Hematopoietic multipotent progenitor cell treated with erythropoietin and hydrocortisone succinate and interleukin-3 and kit ligand, for 8 days (in vitro differentiated cells): ENCODE results near the gene SPX.

ENCODE experiments used
- DNase-seq: peaks from one replicate; pipeline ENCODE4 v3.0.0-alpha.2; 2015

SPX gene

GRCh38 chr12:21539797-21540196, 13.7 kb downstream of the SPX start:
- no peak for DNase-seq

- DNase-seq = no peak
Observed at GRCh38 chr12:21541773-21542172, 15.7 kb downstream of the SPX start.

- peak; percentile 12 for DNase-seq
Observed at GRCh38 chr12:21542403-21542802, 16.3 kb downstream of the SPX start.

DNA sequence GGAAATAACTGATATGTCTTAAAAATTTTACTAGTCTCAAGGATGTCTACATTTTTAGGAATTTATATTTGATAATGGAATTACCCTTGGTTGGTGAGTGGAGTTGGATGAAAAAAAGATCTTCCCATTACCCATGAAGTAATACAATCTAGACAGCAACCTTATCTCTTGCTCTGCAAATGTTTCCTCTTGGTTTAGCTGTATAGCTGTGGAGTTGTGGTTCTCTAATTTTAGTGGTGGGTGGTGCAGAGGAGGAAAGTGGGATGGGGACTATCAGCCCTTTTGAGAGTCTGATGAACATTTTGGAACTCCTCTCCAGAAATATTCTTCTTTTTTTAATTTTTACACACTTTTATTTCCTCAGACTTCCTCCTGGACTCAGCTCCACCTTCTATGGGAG, 17.1 kb downstream of the SPX start:
- peak; percentile 37 for DNase-seq

GRCh38 chr12:21545557-21545956, 19.5 kb downstream of the SPX start:
- DNase-seq = no peak

- no peak for DNase-seq
Observed at GRCh38 chr12:21546716-21547115, 20.6 kb downstream of the SPX start.

DNA sequence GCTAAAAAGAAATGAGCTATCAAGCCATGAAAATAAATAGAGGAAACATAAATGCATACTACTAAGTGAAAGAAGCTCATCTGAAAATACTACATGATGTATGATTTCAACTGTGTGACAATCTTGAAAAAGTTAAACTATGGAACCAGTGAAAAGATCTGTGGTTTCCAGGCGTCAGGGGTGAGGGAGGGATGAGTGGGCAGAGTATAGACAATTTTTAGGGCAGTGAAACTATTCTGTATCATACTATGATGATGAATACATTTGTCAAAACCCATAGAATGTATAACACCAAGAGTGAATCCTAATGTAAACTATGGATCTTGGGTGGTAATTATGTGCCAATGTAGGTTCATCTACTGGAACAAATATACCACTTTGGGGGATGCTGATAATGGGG, 21.3 kb downstream of the SPX start:
- no peak for DNase-seq

- DNase-seq = no peak
Observed at GRCh38 chr12:21551841-21552465, 25.9 kb downstream of the SPX start.

- no peak for DNase-seq
Observed at GRCh38 chr12:21552635-21553328, 26.7 kb downstream of the SPX start.

DNA sequence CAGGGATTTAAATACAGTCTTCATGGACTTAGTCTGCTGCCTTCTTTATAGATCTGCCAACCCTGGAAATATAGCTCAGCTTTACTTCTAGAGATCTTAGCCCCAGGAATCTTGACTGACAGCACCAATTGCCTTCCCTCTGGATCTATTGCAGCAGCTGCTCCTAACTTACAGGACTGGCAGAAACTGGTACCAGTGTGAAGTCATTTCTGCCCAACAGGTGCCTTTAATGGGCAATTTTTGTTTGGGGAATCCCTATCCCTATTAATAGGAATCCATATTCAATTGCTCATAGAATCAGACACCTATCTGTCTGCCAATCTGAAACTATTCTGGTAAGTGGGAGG, 27.2 kb downstream of the SPX start:
- DNase-seq = no peak

DNA sequence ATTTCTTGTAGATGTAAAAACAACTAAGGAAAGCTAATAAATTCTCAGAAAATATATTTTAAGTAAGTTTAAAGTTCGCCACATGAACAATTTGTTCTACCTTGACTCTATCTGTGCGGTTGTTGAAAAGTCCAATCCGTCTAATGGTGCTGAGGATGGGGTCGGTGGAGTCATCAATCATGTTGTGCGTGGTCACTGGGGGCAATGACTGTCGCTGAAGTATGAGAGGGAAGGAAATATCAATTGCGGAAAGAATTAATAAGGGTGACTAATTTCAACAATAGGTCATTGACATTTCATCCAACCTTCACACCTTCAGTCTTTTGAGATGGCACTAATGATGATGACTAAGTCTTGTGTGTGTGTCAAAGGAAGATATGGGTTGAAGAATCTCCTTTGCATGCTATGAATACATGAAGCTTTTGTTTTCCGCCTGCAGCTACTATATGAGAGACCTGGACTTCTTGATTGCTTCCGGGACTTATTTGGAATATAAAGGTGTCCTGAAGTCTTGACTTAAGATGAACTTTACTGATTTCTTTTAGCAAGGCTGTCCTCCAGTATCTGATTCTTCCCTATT, 32.1 kb downstream of the SPX start:
- no peak for DNase-seq

DNA sequence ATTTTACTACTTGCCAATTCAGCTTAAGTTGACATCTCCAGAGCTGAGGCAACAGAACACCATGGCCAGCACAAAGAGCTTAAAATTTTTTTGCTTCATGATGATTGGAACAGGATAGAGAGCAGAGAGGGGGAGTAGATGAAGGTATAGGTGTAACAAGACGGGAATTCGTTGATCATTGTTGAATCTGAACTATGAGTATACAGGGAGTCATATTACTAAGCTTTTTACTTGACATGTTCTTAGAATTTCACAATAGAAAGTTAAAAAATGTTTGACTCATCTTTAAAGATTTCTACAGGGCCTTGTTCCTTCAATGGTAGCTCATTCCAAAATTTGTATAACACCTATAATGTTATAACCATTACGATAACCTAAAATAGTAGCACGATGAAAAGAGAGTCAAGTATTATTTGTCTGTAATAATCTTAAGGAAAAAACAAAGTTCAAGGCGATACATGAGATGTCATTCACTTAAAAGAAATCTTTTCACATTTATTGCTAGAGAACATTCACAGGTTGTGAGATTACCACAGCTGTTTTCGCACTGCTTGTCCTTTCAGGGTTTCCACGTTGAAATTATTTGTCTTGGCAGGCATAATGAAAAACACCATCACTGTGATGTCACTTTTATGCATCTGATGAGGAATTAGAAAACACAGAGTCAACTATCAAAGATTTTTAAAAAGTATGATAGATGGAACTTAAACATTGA, 33.9 kb downstream of the SPX start:
- no peak for DNase-seq

DNA sequence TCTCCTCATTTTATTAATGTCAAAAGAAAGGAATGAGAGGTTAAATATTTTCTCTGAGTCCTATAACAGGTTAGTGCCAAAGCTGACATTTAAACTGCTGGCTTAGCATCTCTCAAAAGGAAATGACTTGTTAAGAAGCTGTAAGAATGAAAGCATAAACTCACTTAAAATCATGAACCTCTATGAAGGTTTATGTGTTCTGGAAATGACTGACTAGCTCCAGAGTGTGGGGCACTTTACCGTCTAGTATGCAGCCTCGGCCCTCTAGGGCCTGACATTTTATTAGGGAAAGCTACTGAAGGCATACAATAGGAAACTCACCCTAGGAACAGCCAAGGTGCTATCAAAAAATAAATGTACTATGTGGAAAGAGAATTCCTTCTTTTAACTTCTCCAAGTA, 35.1 kb downstream of the SPX start:
- DNase-seq = no peak

DNA sequence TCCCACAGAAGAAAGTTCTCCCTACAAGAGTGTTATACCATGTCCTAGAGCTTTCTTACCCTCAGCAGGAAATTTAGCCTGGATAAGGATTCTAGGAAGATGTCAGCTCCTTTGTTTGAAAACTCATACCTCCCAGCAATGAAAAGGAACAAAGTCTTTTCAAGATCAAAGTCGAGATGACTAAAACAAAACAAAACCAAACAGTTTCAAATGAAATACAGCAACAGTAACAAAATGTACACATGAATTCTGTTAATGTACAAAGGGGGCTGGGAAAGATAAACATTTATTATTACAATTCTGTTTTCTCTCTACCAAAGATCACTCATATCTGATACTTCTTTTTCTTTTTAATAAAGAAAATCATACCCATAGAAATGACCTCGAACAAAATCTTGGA, 36.8 kb downstream of the SPX start:
- DNase-seq = no peak

DNA sequence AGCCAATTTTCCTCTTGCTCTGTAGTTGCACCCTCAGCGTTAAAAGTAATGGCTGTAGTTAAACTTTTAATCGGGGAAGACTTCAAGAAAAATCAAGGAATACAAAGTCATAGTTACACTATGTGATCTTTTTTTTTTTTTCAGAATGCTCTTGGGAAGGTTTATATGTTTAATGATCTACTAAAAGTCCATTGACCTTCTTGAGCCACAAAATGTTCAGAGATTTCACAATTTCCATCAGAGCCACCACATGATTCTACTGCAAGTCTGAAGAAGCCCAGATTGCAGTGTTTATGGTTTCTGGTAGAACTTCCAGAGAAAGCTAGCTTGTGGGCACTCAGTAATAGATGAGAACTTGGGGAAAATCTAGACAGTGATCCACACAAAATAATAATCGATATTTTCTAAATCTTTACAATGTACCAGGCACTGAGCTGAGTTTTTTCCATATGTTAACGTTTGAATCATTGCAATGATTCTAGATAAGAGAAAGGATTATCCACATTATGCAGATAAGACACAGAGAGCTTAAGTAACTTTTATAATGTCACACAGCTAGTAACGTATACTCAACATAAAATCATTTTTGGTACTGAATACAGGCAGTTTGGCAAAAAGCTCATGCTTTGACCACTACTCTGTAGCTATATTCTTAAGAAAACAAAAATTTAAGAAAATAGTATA, 40.3 kb downstream of the SPX start:
- no peak for DNase-seq

- DNase-seq = no peak
Observed at GRCh38 chr12:21566907-21567394, 40.9 kb downstream of the SPX start.

- DNase-seq = no peak
Observed at GRCh38 chr12:21568115-21568514, 42.0 kb downstream of the SPX start.

DNA sequence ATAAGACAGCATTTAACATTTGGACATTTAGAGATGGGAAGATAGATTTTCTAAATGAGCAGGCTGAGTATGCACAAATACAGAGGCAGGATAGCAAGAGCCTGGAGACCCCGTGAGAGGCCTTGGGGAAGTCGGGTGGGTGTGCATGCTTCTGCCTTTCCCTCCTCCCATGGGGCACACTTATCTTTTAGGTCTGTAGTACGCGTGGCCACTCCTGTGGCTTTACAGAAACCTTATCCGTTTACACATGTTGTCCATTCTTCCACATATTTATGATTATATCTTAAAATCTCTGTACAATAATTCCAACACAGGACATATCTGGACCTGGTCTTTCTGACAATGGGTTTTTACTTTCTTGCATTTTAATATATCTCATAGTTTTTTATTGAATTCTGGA, 45.0 kb downstream of the SPX start:
- peak; percentile 32 for DNase-seq

GRCh38 chr12:21573733-21574358, 47.8 kb downstream of the SPX start:
- DNase-seq = no peak

GRCh38 chr12:21576431-21576830, 50.3 kb downstream of the SPX start:
- DNase-seq = no peak

GRCh38 chr12:21577516-21577915, 51.4 kb downstream of the SPX start:
- no peak for DNase-seq

DNA sequence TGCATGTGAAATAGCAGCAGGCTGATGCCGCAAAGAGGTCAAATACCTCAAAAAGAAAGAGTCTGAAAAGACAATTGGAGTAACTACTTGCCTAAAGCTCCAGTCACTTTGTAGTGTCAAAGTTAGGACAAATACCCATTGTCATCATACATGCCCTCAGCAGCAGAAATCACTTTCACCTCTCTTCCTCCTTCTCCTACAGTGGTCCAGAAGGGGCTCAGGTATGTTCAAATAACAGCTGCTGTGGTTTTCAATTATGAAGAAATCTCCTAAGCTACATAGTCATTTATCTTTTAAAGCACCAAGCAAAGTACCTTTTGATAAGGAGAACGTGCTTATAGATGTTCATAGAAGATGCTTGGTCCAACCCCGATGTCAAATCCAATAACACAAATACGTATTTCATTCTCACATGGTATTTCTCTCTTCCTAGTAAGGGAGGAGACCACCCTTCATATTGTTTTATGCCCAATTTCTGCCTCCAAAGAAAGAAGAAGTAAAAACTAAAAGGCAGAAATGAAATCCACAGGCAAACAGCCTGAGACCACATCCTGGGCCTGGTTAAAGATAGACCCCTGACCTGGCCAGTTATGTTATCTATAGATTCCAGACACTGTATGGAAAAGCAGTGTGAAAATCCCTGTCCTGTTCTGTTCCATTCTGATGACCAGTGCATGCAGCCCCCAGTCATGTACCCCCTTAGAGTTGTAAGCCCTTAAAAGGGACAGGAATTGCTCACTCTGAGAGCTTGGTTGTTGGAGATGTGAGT, 54.8 kb downstream of the SPX start:
- DNase-seq = peak; percentile 19
